Endodermal cell (in vitro differentiated cells): ENCODE data around the gene CORT. TPM values are rescaled to one million over a fixed set of nuclear protein-coding genes. Genes with fewer than 3 reads are reported as not detected.
"Not testable (repeated sequence)": the region's sequence is repeated elsewhere in the genome, so short reads cannot be mapped to it uniquely, and the experiment has no call there.

ENCODE experiments used
- DNase-seq: peaks from one replicate; pipeline ENCODE4 v3.0.0-alpha.2; 2017
- H3K27ac ChIP-seq: 2 replicates; pipeline ENCODE4 v1.5.1; 2013; ENCODE audit warnings: mild to moderate bottlenecking, low read depth, low read length, moderate library complexity
- H3K27me3 ChIP-seq: 2 replicates; pipeline ENCODE4 v1.6.1; 2013; ENCODE audit warnings: mild to moderate bottlenecking, low read length, moderate library complexity; ENCODE audit not compliant: insufficient read depth, control insufficient read depth, poor library complexity, severe bottlenecking
- H3K36me3 ChIP-seq: 2 replicates; pipeline ENCODE4 v1.7.0; 2013; ENCODE audit warnings: mild to moderate bottlenecking, low read length, moderate library complexity; ENCODE audit not compliant: control insufficient read depth, insufficient read depth
- H3K4me1 ChIP-seq: one replicate; pipeline ENCODE4 v1.7.0; 2013; ENCODE audit warnings: low read length; ENCODE audit not compliant: control insufficient read depth, insufficient read depth
- H3K4me3 ChIP-seq: 2 replicates; pipeline ENCODE4 v1.5.1; 2013; ENCODE audit warnings: mild to moderate bottlenecking, low read length, moderate library complexity
- H3K9ac ChIP-seq: 2 replicates; pipeline ENCODE4 v1.6.1; 2013; ENCODE audit warnings: mild to moderate bottlenecking, low read length, moderate library complexity; ENCODE audit not compliant: poor library complexity, severe bottlenecking; ENCODE audit errors: extremely low read depth
- H3K9me3 ChIP-seq: 2 replicates; pipeline ENCODE4 v1.6.1; 2013; ENCODE audit warnings: mild to moderate bottlenecking, low read length, moderate library complexity; ENCODE audit not compliant: control insufficient read depth
- H3K27ac Mint-ChIP-seq: 2 replicates; pipeline ENCODE4 v1.8.0; 2020; ENCODE audit warnings: mixed read lengths
- H3K27me3 Mint-ChIP-seq: 2 replicates; pipeline ENCODE4 v1.8.0; 2021; ENCODE audit warnings: mild to moderate bottlenecking, mixed read lengths; ENCODE audit not compliant: insufficient read depth
- H3K36me3 Mint-ChIP-seq: 2 replicates; pipeline ENCODE4 v1.8.0; 2020; ENCODE audit warnings: low read depth, mixed read lengths
- H3K4me1 Mint-ChIP-seq: 2 replicates; pipeline ENCODE4 v1.8.0; 2020; ENCODE audit warnings: mixed read lengths
- H3K4me3 Mint-ChIP-seq: 2 replicates; pipeline ENCODE4 v1.8.0; 2020; ENCODE audit warnings: mild to moderate bottlenecking, moderate library complexity, mixed read lengths
- H3K9me3 Mint-ChIP-seq: 2 replicates; pipeline ENCODE4 v1.8.0; 2020; ENCODE audit warnings: mild to moderate bottlenecking, mixed read lengths
- WGBS, 2 experiments: methylation state at CpG; one replicate each; pipeline versions ENCODE4 v1.1.5 to v1.1.7; 2013; ENCODE audit warnings: missing lambda C conversion rate in 2 of 2, mixed read lengths in 1 of 2; ENCODE audit not compliant: insufficient coverage in 1 of 2, insufficient read length in 1 of 2; 5-methylcytosine and 5-hydroxymethylcytosine counted together
- total RNA-seq, 2 donors: library from RNA; stranded (reverse); fragmentation: NEBNext Ultra II Directional in 1 of 2; extraction: Animal tissue kit (Norgen Biotek cat#: 25700) in 1 of 2; gene quantifications; 2 replicates in 1 of 2; 3 replicates in 1 of 2; pipeline ENCODE4 v1.2.1, GENCODE V29; 2021
- TF ChIP-seq, protein P1 (sequence below): fragments of 200-600 bp; sonication (generic); conservative IDR thresholded peaks from 2 replicates; pipeline ENCODE4 v1.5.0; 2021; ENCODE audit warnings: antibody characterized with exemption, mild to moderate bottlenecking

The CORT gene
- total RNA-seq, 2 donors from 2014 or later, result 0.53 to 1.3 TPM

DNA sequence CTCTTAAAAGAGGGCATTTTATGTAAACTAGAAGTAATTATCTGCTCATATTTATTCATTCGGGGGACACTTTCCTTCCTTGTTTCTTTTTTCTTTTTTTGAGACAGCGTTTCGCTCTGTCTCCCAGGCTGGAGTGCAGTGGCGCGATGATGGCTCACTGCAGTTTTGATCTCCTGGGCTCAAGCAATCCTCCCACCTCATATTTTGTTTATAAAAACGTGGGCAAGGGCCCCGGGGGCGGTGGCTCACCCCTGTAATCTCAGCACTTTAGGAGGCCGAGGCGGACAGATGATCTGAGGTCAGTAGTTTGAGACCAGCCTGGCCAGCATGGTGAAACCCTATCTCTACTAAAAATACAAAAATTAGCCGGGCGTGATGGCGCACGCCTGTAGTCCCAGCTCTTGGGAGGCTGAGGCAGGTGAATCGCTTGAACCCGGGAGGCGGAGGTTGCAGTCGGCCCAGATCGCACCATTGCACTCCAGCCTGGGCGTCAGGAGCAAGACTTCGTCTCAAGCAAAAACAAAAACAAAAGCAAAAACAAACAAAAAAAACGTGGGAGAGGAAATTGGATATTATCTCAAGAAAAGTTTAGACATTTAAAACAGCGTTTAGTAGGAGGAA is 23.4 kb downstream of the CORT start:
- TF ChIP-seq, protein P1, sequence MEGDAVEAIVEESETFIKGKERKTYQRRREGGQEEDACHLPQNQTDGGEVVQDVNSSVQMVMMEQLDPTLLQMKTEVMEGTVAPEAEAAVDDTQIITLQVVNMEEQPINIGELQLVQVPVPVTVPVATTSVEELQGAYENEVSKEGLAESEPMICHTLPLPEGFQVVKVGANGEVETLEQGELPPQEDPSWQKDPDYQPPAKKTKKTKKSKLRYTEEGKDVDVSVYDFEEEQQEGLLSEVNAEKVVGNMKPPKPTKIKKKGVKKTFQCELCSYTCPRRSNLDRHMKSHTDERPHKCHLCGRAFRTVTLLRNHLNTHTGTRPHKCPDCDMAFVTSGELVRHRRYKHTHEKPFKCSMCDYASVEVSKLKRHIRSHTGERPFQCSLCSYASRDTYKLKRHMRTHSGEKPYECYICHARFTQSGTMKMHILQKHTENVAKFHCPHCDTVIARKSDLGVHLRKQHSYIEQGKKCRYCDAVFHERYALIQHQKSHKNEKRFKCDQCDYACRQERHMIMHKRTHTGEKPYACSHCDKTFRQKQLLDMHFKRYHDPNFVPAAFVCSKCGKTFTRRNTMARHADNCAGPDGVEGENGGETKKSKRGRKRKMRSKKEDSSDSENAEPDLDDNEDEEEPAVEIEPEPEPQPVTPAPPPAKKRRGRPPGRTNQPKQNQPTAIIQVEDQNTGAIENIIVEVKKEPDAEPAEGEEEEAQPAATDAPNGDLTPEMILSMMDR, result no peak
- Histone ChIP-seq H3K27ac (no peak overlapping the region), H3K4me3 (no peak overlapping the region)

DNA sequence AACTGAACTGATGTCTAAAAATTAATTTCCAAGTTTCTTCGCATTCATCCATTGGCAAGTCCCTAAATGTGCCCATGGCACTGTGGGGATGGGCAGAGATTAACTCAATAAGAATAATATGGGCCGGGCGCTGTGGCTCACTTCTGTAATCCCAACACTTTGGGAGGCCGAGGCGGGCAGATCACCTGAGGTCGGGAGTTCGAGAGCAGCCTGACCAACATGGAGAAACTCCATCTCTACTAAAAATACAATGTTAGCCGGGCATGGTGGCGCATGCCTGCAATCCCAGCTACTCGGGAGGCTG is 24.4 kb downstream of the CORT start:
- peaks cover 10% of the 10 kb centered on the region for H3K36me3 Mint-ChIP-seq
- DNase-seq, H3K9me3 ChIP-seq, H3K4me1 Mint-ChIP-seq, H3K9ac ChIP-seq, H3K27ac ChIP-seq, H3K27me3 Mint-ChIP-seq, H3K27me3 ChIP-seq, H3K27ac Mint-ChIP-seq, H3K9me3 Mint-ChIP-seq, H3K4me1 ChIP-seq: not testable (repeated sequence)
- peak overlapping the region; percentile 94 for H3K4me3 Mint-ChIP-seq
- WGBS, 2 experiments, result 94% methylated on average over 10 of the region's 10 CpGs
- peaks cover 11% of the 10 kb centered on the region for H3K36me3 ChIP-seq
- H3K4me3 ChIP-seq, result peak overlapping the region; percentile 95

More for the DNA sequence above, 23.4 kb downstream of the CORT start:
- H3K36me3 Mint-ChIP-seq, result peaks cover 20% of the 10 kb centered on the region
- no peak overlapping the region for H3K27ac Mint-ChIP-seq
- Histone ChIP-seq H3K9ac (no peak overlapping the region), H3K4me1 (peaks cover 6% of the 10 kb centered on the region), H3K9me3 (no peaks in the 10 kb centered on the region), H3K36me3 (peaks cover 21% of the 10 kb centered on the region), H3K27me3 (no peaks in the 10 kb centered on the region)
- peaks cover 7% of the 10 kb centered on the region for H3K4me1 Mint-ChIP-seq
- no peak for DNase-seq
- 93 to 96% methylated on average over 12 to 23 of the region's 23 CpGs for WGBS, 2 experiments
- H3K9me3 Mint-ChIP-seq, result no peaks in the 10 kb centered on the region
- H3K27me3 Mint-ChIP-seq, result no peaks in the 10 kb centered on the region
- peak overlapping the region; percentile 97 for H3K4me3 Mint-ChIP-seq

DNA sequence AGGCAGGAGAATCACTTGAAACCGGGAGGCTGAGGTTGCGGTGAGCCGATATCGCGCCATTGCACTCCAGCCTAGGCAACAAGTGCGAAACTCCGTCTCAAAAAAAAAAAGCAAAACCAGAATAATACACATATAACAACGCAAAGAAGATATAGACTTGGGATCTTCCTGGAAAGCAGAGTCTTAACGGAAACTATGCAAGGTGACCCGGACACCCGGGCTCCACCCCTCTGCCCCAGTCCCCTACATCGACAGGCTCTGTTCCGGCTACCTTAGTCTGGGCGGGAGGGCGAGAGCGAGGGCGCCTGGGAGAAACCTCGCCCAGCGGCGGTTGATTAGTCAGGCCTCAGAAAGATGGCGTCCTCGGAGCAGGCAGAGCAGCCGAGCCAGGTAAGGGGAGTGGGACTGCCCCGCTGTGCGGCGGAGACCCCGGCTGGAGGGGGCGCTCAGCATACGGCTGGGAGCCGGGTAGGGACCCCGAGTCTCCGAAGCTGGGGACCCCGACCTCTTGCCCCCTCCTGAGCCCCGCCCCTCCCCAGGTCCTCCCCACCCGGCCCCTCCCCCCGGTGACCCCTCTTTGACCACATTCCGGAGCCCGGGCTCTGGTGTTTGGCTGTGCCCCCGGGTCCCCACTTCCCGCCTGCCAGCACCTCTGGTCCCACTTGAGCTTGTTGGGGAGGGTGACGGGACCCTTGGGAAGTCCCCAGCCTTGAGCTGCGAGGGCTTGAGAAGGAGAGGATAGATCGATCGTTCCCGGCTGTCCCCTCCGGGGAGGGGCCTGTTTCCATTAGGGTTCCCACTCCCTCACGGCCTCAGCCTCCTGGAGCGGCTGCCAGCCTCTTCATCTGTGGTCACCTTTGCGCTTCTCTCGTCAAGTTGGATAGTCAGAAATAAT is 25.0 kb downstream of the CORT start, which contains the start of gene PEX14:
PEX14 (plus strand) TSS at position 338 of the 895 bp plus-strand sequence; CDS start at position 355, 17 bp downstream.
- DNase-seq, result peak; percentile 97
- H3K9ac ChIP-seq, result peak within 1 kb of the TSS; percentile 66
- H3K27ac ChIP-seq, result no peak within 1 kb of the TSS
- H3K9me3 ChIP-seq, result no peaks in the 10 kb centered on the region
- WGBS, 2 experiments, result 13 to 31% methylated on average over 15 to 49 of the region's 50 CpGs
- Mint-ChIP-seq H3K9me3 (no peaks in the 10 kb centered on the region), H3K27ac (peak within 1 kb of the TSS; percentile 97), H3K36me3 (peaks cover 6% of the 10 kb centered on the region), H3K4me3 (peak within 1 kb of the TSS; percentile 94), H3K27me3 (no peaks in the 10 kb centered on the region), H3K4me1 (peaks cover 7% of the 10 kb centered on the region)
- H3K4me3 ChIP-seq, result peak within 1 kb of the TSS; percentile 95
- TF ChIP-seq, protein P1, result no peak
- peaks cover 6% of the 10 kb centered on the region for H3K4me1 ChIP-seq
- peaks cover 7% of the 10 kb centered on the region for H3K36me3 ChIP-seq
- H3K27me3 ChIP-seq, result no peaks in the 10 kb centered on the region
